CD4-positive, alpha-beta T cell treated with Interleukin-6 for 4 hours (primary cell): Measurements from ENCODE around the gene ALMS1.
"Not testable (repeated sequence)": the region's sequence is repeated elsewhere in the genome, so short reads cannot be mapped to it uniquely, and the experiment has no call there.

Experiments used
- DNase-seq: peaks from one replicate; pipeline ENCODE4 v3.0.0-alpha.2; 2020; ENCODE audit warnings: mixed read lengths

ALMS1 gene

DNA sequence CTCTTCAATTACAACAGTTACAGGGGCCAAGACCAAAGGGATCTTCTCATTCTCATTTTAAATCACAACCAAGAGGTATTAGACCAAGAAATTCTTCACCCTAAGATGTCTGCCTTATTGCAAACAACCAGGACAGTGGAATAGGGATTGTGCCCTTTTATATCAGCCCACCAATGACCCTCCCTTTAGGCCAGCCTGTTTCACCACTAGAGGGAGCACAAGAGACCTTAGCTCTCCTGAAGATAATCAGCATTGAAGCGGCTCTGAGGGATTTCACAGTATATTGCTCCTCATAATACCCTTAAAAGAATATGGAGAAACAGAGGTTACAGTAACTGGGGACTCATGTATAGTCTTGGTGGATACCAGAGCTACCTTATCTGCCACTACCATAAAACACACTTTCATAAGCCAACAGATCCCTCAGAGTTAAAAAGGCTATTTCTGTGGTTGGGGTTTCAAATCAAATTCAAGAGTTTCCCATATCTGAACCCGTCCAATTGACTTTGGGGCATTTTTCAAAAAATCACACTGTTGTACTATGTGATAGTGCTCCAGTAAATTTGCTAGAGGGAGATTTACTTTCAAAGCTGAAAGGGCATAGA, 245.1 kb downstream of the ALMS1 start:
- DNase-seq, result not testable (repeated sequence)

DNA sequence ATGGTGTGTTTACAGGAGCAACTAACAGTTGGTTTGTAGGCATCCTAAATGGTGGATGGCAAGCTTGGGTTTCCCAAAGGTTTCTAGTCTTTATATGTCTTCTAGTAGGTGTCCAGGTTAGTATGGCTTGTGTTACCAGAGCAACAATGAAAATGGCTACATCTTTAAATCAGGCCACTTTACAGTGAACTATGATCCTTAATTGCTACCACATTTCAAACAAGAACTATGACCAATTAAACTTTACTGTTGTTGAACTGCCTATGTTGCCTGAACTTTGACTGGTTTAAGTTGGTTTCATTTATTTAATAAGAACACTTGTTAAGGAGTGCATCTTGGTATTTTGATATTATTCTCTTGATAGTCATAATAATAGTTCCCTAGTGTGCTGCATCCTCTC, 251.3 kb downstream of the ALMS1 start:
- DNase-seq, result not testable (repeated sequence)

DNA sequence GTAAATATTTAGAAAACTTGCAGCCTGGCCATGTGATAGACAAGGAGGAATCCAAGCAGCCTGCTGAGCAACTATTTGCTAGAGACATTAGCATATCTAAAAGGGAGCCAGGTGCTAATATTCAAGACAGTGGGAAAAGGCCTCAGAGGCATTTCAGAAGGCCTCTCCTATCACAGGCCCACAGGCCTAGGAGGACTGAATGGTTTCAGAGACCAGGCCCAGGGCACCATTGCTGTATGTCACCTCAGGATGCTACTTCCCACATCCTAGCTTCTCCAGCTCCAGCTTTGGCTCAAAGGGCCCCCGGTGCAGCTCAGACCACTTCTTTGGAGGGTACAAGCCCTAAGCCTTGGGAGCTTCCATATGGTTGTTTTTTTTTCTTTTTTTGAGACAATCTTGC, 252.8 kb downstream of the ALMS1 start:
- no peak for DNase-seq

DNA sequence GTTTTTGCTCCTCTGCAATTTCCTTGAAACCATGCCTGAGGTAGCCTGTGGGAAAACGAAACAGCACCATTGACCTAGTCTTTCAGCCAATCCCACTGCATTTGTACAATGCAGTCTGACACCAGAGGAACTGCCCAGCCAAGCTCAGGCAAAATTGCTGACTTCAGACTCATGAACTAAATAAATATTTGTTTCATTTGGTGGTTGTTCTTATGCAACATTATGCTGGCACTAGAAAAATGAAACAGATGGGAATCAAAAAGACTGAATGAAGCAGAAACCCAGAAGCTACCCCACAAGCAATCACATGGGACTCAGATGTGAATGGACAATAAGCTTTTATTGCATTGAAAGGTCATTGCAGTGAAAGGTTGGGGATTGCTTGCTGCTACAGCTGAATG, 254.9 kb downstream of the ALMS1 start:
- DNase-seq, result no peak

DNA sequence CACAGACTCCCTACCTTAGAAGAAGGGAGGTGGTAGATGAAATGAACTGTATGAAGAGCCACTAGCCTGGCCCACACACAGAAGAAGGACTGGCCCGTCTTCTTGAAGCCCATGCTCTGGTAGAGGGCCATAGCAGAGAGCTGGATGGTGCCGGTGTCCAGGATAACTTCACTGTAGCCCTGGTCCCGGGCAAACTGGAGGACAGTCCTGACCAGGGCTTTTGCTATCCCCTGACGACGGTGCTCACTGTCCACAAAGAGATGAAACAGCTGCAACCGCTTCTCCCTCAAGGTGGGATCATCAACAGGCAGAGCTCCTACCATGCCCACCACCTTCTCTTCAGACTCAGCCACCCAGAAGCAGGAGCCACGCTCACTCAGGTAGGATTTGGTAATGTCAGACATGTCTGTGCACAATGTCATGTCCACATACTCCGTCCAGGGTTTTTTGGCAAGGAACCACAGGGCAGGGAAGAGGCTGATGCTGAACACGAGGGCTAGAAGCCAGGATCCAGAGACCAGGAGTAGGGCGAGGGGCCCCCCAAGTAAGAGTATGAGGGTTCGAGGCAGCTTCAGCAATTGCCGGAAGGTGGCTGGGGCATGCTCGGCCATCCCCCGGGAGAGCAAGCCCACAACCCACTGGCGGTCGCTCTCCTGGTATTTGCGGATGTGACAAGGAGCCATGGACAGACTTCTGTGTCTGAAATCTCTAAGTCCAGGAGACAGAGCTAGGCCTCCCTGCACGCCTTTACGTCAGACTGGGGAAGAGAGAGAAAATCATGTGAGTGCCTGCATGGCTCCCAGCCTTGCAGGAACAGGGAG, 255.5 kb downstream of the ALMS1 start:
- DNase-seq, result no peak

DNA sequence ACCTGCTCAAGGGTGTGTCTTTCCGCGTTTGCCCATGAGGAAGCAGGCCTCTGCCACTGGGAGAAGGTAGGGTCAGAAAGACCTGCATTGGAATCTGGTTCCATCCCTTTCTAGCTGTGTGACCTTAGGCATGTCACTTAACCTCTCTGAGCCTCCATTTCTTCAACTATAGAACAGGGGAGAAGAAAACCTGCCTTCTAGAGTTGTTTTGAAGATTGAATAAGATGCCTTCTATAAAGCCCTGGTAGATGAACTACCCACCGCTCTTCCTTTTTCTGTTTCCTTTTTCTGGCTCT, 256.1 kb downstream of the ALMS1 start:
- DNase-seq, result no peak

DNA sequence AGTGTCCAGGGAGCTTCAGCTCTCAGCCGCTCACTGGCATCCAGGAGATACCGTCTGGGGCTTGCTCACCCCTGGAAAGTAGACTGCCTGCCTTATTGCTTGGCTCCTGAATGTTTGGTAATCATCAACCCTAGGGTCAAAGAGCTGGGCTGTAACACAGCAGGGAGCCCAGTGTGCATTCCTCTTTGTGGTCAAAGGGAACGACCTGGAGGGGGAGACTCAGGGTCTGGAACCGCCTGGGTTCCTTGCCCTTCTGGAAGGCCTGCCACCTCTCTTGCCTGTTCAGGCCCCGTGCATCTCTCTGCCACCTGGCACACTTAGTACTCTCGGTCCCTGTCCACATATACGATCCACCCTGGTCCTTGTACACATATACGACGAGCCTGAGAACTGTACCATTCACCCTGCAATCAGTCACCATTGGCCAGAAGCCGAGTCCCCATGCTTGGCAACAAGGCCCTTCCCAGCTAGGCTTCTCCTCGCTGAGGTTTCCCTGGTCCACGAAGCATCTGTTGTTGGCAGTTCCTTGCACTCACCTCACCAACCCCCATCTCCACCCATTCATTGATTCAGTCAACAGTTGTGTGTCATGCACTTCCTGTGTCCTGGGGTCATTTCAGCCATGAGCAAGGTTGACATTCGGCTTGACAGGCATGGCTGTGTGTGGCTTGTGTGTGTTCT, 256.8 kb downstream of the ALMS1 start, which contains the start of gene NAT8:
NAT8 (minus strand) TSS at position 85 of the 681 bp plus-strand sequence. CDS start 794 bp downstream, outside the sequence.
- no peak for DNase-seq

DNA sequence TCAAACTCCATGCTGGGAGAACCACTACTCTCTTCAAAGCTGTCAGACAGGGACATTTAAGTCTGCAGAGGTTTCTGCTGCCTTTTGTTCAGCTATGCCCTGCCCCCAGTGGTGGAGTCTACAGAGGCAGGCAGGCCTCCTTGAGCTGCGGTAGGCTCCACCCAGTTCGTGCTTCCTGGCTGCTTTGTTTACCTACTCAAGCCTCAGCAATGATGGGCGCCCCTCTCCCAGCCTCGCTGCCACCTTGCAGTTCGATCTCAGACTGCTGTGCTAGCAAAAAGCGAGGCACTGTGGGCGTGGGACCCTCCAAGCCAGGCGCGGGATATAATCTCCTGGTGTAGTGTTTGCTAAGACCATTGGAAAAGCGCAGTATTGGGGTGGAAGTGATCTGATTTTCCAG, 262.1 kb downstream of the ALMS1 start:
- not testable (repeated sequence) for DNase-seq

DNA sequence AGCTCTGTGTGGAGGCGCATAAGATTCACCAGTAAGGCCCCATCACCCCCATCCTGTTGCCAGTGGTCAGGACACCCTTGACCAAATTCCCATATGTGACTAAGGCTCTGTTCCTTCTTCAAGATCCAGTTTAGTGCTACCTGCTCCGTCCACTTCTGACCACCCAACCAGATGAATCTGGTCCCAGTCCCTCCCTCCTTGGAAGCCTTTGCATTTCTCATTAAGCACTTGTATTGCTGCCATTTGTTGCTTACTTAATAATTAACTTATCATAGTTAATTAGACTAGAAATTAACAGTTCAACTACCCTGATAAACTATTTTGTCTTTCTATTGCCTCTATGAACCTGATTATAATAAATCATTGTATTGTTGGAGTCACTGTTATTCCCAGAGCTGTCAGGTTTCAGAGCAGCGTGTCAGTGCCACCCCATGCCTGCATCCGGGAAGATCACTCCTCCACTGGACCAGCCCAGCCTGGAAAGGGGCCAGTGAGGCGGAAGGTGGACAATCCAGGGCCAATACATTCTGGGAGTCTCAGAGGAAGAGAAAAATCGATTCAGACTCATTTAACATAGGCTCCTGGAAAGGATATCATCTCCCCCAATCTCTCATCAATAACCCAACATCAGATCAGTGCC, 266.1 kb downstream of the ALMS1 start:
- DNase-seq, result no peak

DNA sequence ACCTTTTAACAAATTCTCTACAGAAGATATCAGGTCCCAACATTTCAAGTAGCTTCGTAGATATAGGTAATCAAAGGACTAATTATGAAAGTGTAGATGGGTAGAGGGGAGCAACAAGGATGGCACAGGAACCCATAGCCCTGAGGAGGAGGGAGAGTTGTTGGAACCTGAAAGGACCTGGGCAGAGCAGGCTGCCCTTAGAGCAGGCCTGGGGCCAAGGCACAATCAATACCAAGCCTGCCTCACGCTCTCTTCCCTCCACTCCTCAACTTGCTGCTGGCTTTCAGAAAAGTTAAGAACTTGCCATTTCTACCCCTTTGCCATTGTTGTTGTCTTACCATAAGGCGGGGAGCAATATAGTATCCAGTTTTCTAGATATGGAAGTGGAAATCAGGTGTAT, 266.7 kb downstream of the ALMS1 start:
- no peak for DNase-seq

DNA sequence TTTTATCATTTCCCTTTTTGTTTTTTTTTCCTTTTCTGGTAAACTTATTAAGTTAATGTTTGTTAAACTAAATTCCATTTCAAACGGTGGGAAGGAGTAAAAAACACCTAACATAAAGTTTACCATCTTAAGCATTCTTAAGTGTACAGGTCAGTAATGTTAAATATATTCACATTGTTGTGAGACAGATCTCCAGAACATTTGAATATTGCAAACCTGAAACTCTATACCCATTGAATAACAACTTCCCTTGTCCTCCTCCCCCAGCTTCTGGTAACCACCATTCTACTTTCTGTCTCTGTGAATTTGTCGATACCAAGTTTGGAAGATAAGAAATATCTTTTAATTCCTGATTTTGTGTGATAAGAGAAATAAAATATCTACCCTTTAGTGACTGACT, 268.5 kb downstream of the ALMS1 start:
- DNase-seq, result no peak
